PC-3 (cell line): Measurements from ENCODE around the gene NOTCH1.

Source experiments
- CTCF ChIP-seq: fragments of 300-600 bp; sonication (generic); conservative IDR thresholded peaks from 2 replicates; pipeline ENCODE4 v1.5.1; 2017; ENCODE audit warnings: antibody characterized with exemption, low read depth, mild to moderate bottlenecking, low read length
- EZH2 ChIP-seq: fragments of 300-600 bp; sonication (generic); IDR thresholded peaks from one replicate; pipeline ENCODE4 v1.6.1; 2017; ENCODE audit warnings: antibody characterized with exemption, mild to moderate bottlenecking, low read length; ENCODE audit not compliant: unreplicated experiment

DNA sequence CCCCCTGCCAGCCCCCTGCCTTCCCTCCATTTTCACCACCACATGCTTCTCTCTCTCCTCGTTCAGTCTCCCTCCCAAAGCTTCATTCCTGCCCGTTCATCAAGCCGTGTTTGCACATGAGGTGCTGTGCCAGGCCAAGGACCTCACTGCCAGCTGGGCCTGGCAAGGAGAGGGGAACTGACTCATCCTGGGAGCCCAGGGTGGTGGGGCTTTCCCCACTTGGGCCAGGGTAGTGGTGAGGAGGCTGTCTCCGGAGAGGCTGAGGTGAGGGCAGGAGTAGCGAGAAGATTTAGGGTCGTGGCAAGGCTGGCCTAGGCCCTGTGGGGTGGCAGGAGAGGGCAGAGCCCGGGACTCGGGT, 30.4 kb upstream of the NOTCH1 start:
- TF ChIP-seq EZH2, result no peak
- TF ChIP-seq CTCF, result no peak
